Loucy (cell line): ENCODE results near the gene SRP19.

Source experiments
- H2AFZ ChIP-seq: fragments of 200-600 bp; sonication (generic); 2 replicates; pipeline ENCODE4 v1.6.0; 2016; ENCODE audit warnings: antibody characterized with exemption, mild to moderate bottlenecking, low read length, moderate library complexity
- H3F3A ChIP-seq: fragments of 200-600 bp; 2 replicates; pipeline ENCODE4 v1.6.0; 2016; ENCODE audit warnings: antibody characterized with exemption, low read depth, mild to moderate bottlenecking
- H3K27me3 ChIP-seq: fragments of 200-600 bp; sonication (generic); 2 replicates; pipeline ENCODE4 v1.6.1; 2014; ENCODE audit warnings: low read length, mild to moderate bottlenecking; ENCODE audit not compliant: insufficient read depth, poor library complexity, severe bottlenecking
- H3K36me3 ChIP-seq: fragments of 200-600 bp; sonication (generic); 2 replicates; pipeline ENCODE4 v1.6.1; 2016; ENCODE audit warnings: low read length; ENCODE audit not compliant: insufficient read depth
- H3K4me1 ChIP-seq: fragments of 200-600 bp; sonication (generic); 2 replicates; pipeline ENCODE4 v1.5.1; 2014; ENCODE audit warnings: low read length, mild to moderate bottlenecking; ENCODE audit not compliant: insufficient read depth, poor library complexity, severe bottlenecking
- H3K4me2 ChIP-seq: fragments of 200-600 bp; sonication (generic); 2 replicates; pipeline ENCODE4 v1.6.0; 2014; ENCODE audit warnings: antibody characterized with exemption, low read length, low read depth, mild to moderate bottlenecking; ENCODE audit not compliant: poor library complexity, severe bottlenecking
- H3K4me3 ChIP-seq: fragments of 200-600 bp; sonication (generic); 2 replicates; pipeline ENCODE4 v1.5.1; 2014; ENCODE audit warnings: low read length, mild to moderate bottlenecking, mixed read lengths; ENCODE audit not compliant: poor library complexity, severe bottlenecking
- H3K79me2 ChIP-seq: fragments of 200-600 bp; sonication (generic); 2 replicates; pipeline ENCODE4 v1.6.1; 2014; ENCODE audit warnings: low read length; ENCODE audit not compliant: insufficient read depth
- H3K9ac ChIP-seq: fragments of 200-600 bp; sonication (generic); 2 replicates; pipeline ENCODE4 v1.6.0; 2014; ENCODE audit warnings: mild to moderate bottlenecking, low read depth, low read length, moderate library complexity; ENCODE audit not compliant: poor library complexity, severe bottlenecking
- H3K9me2 ChIP-seq: fragments of 200-600 bp; sonication (generic); replicated peaks from 2 replicates; pipeline ENCODE4 v1.6.1; 2016; ENCODE audit warnings: low read depth, low read length, mixed read lengths
- H3K9me3 ChIP-seq: fragments of 200-600 bp; sonication (generic); 2 replicates; pipeline ENCODE4 v1.6.1; 2014; ENCODE audit warnings: mild to moderate bottlenecking, antibody characterized with exemption, low read length, low read depth; ENCODE audit not compliant: insufficient read depth
- H4K20me1 ChIP-seq: fragments of 200-600 bp; sonication (generic); 2 replicates; pipeline ENCODE4 v1.6.0; 2014; ENCODE audit warnings: antibody characterized with exemption, low read length, mild to moderate bottlenecking; ENCODE audit not compliant: insufficient read depth, poor library complexity, severe bottlenecking
- EZH2phosphoT487 ChIP-seq: fragments of 200-600 bp; IDR thresholded peaks from 2 replicates; pipeline ENCODE4 v1.6.1; 2018; ENCODE audit warnings: antibody characterized with exemption, mild to moderate bottlenecking, moderate library complexity, borderline replicate concordance
- TF ChIP-seq, protein P1 (sequence below): fragments of 200-600 bp; sonication (generic); conservative IDR thresholded peaks from 2 replicates; pipeline ENCODE4 v1.5.1; 2014; ENCODE audit warnings: mild to moderate bottlenecking, antibody characterized with exemption, low read length

The SRP19 gene

DNA sequence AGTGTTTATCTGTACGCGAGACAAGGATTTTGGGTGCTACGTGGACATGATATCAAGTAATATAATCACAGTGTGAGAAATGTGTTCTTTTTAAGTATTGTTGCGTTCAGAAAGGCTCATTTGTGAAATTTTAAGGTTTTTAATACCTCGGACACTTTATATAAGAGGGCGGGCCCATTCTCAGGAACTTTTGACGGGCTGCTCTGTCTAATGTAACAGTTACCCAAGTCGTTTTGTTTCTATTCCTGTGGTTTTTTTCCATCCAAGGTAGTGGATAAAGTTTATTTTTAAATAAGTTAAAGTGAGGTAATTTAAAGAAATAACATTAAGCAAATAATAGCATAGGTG, 525 bp downstream of the SRP19 start:
- peak overlapping the region; percentile 97 for H3K9ac ChIP-seq
- H3F3A ChIP-seq, result no peaks in the 10 kb centered on the region
- peak overlapping the region; percentile 99 for H3K4me3 ChIP-seq
- H3K4me2 ChIP-seq, result peak overlapping the region; percentile 92
- H4K20me1 ChIP-seq, result peaks cover 17% of the 10 kb centered on the region
- H2AFZ ChIP-seq, result peak overlapping the region; percentile 71; the same call in 1 of the 2 replicates
- H3K27me3 ChIP-seq, result no peaks in the 10 kb centered on the region
- H3K36me3 ChIP-seq, result no peaks in the 10 kb centered on the region
- peaks cover 36% of the 10 kb centered on the region for H3K79me2 ChIP-seq
- no peaks in the 10 kb centered on the region for H3K9me2 ChIP-seq
- no peak for TF ChIP-seq EZH2phosphoT487
- TF ChIP-seq, protein P1, sequence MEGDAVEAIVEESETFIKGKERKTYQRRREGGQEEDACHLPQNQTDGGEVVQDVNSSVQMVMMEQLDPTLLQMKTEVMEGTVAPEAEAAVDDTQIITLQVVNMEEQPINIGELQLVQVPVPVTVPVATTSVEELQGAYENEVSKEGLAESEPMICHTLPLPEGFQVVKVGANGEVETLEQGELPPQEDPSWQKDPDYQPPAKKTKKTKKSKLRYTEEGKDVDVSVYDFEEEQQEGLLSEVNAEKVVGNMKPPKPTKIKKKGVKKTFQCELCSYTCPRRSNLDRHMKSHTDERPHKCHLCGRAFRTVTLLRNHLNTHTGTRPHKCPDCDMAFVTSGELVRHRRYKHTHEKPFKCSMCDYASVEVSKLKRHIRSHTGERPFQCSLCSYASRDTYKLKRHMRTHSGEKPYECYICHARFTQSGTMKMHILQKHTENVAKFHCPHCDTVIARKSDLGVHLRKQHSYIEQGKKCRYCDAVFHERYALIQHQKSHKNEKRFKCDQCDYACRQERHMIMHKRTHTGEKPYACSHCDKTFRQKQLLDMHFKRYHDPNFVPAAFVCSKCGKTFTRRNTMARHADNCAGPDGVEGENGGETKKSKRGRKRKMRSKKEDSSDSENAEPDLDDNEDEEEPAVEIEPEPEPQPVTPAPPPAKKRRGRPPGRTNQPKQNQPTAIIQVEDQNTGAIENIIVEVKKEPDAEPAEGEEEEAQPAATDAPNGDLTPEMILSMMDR, result no peak
- peaks cover 13% of the 10 kb centered on the region for H3K4me1 ChIP-seq
- no peaks in the 10 kb centered on the region for H3K9me3 ChIP-seq

DNA sequence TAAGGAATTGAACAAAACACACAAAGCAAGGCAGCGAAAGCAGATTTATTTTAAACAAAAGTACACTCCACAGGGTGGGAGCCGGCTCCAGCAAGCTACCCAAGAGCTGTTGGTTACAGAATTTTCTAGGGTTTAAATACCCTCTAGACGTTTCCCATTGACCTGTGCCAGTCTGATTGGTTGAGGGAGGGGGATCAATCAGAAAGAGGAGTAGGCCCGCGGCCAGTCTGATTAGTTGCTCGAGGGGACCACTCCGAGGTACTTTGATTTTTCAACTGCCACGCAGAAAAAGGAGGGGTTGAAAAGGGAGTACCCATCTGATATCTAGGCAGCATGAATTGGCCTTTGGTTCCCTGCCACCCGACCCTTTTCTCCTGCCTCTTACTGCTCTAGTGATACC, 998 bp downstream of the SRP19 start:
- no peaks in the 10 kb centered on the region for H3K27me3 ChIP-seq
- no peaks in the 10 kb centered on the region for H3K9me2 ChIP-seq
- H3K79me2 ChIP-seq, result peaks cover 36% of the 10 kb centered on the region
- peaks cover 17% of the 10 kb centered on the region for H4K20me1 ChIP-seq
- H2AFZ ChIP-seq, result no peak overlapping the region
- no peaks in the 10 kb centered on the region for H3F3A ChIP-seq
- H3K4me2 ChIP-seq, result peak overlapping the region; percentile 92
- H3K9ac ChIP-seq, result peak overlapping the region; percentile 97
- TF ChIP-seq EZH2phosphoT487, result no peak
- peaks cover 13% of the 10 kb centered on the region for H3K4me1 ChIP-seq
- H3K4me3 ChIP-seq, result peak overlapping the region; percentile 99
- H3K9me3 ChIP-seq, result no peaks in the 10 kb centered on the region
- H3K36me3 ChIP-seq, result 0 out of 2 replicates have a peak, but pooled peaks cover under 1% of the 10 kb centered on the region

DNA sequence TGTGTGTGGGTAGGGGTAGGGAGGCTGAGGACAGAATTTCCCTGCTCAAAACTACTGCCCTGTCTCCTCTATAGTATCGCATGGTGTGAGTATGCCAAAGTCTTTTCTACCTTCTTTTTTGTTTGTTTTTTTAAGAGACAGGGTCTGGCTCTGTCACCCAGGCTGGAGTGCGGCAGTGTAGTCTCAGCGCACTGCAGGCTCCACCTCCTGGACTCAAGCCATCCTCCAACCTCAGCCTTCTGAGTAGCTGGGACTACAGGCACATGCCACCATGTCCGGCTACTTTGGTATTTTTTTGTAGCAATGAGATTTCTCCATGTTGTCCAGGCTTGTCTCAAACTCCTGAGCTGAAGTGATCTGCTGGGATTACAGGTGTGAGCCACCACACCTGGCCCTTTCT, 2.5 kb downstream of the SRP19 start:
- no peak for TF ChIP-seq EZH2phosphoT487
- TF ChIP-seq, protein P1, result no peak
- no peaks in the 10 kb centered on the region for H3F3A ChIP-seq
- H3K4me1 ChIP-seq, result peaks cover 13% of the 10 kb centered on the region
- H3K4me3 ChIP-seq, result peak overlapping the region; percentile 99
- peaks cover 17% of the 10 kb centered on the region for H4K20me1 ChIP-seq
- no peaks in the 10 kb centered on the region for H3K27me3 ChIP-seq
- peak overlapping the region; percentile 92 for H3K4me2 ChIP-seq
- H2AFZ ChIP-seq, result no peak overlapping the region
- H3K9ac ChIP-seq, result peak overlapping the region; percentile 97
- 0 out of 2 replicates have a peak, but pooled peaks cover 7% of the 10 kb centered on the region for H3K36me3 ChIP-seq
- H3K9me3 ChIP-seq, result no peaks in the 10 kb centered on the region
- H3K9me2 ChIP-seq, result no peaks in the 10 kb centered on the region
- H3K79me2 ChIP-seq, result peaks cover 39% of the 10 kb centered on the region

DNA sequence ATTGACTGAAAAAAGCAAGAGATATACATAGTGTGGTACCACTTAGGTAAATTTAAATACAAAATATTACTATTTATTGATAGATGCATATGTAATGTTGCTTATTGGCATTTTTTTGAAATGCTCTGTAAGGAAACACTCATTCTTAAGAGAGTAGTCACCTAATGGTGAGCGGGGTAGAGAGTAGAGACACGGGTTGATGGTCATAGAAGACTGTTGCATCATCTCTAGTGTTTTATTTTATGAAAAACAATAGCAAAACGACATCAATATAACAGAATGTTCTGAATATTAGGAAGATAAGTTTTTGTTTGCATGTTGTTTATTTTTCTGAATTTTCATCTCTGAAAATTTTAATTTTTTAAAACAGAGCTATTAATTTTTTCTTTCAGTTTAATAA, 4.0 kb downstream of the SRP19 start:
- H3F3A ChIP-seq, result no peaks in the 10 kb centered on the region
- no peak overlapping the region for H3K9ac ChIP-seq
- no peaks in the 10 kb centered on the region for H3K9me2 ChIP-seq
- 0 out of 2 replicates have a peak, but pooled peaks cover 7% of the 10 kb centered on the region for H3K36me3 ChIP-seq
- H3K4me3 ChIP-seq, result no peak overlapping the region
- TF ChIP-seq, protein P1, result no peak
- TF ChIP-seq EZH2phosphoT487, result no peak
- peaks cover 39% of the 10 kb centered on the region for H3K79me2 ChIP-seq
- no peaks in the 10 kb centered on the region for H3K27me3 ChIP-seq
- no peak overlapping the region for H2AFZ ChIP-seq
- H4K20me1 ChIP-seq, result peaks cover 17% of the 10 kb centered on the region
- H3K4me2 ChIP-seq, result no peak overlapping the region
- no peaks in the 10 kb centered on the region for H3K9me3 ChIP-seq
- H3K4me1 ChIP-seq, result peaks cover 13% of the 10 kb centered on the region
